Activated CD4-positive, alpha-beta T cell treated with anti-CD3 and anti-CD28 coated beads for 4 hours (primary cell): ENCODE data around the gene PIP5K1B.
"Not testable (repeated sequence)": the region's sequence is repeated elsewhere in the genome, so short reads cannot be mapped to it uniquely, and the experiment has no call there.

Experiments
- DNase-seq, 2 donors: peaks; one replicate each; pipeline ENCODE4 v3.0.0-alpha.2; 2020

The PIP5K1B gene

DNA sequence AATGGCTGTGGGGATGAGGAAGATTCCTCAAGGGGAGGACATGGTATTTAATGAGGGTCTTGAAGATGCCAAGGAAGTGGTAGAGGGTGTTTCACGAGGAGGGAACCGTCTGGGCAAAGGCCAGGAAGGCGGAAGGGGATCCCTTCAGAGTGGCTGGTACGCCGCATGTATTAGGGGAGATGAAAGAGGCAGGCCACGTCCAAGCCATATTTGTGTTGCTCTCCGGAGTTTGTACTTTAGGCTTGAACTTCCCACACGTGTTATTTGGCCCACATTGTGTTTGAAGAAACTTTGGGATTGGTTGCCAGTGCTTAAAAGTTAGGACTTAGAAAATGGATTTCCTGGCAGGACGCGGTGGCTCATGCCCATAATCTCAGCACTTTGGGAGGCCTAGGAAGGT lies 331.8 kb downstream of the PIP5K1B start:
- DNase-seq = no peak

DNA sequence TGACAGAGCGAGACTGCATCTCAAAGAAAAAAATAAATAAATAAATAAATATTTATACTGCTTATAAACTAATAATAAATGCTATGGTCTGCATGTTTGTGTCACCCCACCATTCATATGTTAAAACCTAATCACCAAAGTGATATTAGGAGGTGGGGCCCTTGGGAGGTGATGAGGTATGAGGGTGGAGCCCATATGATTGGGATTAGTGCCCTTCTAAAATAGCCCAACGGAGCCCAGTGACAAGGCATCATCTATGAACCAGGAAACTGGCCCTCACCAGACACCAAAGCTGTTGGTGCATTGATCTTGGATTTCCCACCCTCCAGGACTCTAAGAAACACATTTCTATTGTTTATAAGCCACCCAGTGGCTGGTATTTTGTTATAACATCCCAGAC lies 335.6 kb downstream of the PIP5K1B start:
- DNase-seq = no peak

DNA sequence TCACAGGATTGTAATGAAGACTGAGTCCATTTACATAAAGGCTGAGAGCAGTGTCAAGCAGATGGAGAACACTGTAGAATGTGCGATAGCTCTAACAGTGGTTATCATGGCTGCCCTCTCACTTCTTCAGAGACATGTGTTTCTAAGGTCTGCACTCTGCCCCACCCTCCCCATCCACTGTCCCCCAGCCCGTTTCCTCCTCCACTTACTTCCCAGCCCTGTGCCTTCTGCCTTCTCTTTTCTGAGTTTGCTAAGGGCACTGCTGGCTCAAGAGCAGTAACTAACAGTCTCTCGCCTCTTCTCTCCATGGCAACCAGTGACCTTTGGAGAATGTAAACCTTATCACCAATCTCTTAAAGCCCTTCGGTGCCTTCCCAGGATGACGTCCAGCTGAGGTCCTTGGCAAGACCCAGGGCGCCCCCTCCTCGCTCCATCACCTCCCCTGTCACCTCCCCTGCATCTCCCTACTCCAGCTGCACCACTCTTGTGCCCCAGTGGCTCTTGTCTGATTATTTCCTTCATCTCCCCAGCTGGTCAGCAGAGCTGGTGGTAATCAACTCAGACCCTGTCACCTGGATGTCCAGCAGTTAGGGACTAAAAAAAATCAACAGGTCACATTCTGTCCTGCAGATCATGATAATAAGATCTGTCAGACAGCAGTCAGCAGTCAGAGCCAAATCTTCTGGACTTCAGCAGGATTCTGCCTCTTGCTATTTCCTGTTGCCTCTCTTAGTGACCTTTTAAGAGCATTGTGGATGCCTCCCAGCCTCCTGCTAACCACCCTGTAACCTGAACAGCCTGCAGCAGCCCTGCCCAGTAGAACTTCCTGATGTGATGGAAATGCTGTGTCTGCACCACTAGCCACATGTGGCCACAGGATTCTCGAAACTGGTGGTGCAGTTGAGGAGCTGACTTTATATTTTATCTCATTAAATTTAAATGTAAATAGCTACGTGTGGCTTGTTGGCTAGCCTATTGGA lies 339.5 kb downstream of the PIP5K1B start:
- no peak for DNase-seq

DNA sequence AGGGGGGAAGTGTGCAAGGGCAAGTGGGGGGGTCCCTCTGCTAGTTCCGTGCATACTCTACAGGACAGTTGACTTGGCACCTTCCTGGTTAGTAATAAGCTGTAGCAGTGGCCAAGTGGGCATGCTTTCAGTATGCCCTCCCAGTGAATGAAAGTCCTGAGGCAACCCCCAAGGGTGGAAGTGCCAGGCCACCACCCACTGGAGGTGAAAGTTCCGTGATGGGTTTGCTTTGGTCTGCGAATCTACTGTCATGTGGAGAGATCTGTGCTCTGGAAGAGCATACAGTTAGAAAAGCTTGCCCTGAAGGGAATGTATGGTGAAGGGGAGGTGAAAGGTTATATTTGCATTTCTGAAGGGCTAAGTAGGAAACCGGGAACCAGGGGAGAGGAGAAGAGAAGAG lies 340.8 kb downstream of the PIP5K1B start:
- no peak for DNase-seq

GRCh38 chr9:69046723-69047122 lies 341.7 kb downstream of the PIP5K1B start:
- DNase-seq = no peak

DNA sequence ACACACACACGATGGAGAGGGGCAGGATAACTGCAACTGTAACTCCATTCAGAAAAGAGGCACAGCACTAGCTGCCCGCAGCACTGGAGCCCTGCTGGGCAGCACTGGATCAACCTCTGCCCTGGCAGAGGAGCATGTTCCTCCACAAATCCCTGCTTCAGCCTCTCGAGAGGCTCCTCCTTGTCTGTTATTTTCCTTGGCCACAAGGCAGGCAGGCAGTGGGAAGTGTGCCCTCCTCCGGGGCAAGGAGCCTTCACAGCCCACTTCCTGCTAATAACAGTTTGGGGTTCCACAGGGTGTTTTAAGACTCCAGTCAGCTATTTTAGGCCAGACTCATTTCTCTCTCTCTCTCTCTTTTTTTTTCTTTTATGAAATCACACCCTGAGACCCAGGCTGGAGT lies 342.3 kb downstream of the PIP5K1B start:
- no peak for DNase-seq

GRCh38 chr9:69049094-69049493 lies 344.1 kb downstream of the PIP5K1B start:
- no peak for DNase-seq

DNA sequence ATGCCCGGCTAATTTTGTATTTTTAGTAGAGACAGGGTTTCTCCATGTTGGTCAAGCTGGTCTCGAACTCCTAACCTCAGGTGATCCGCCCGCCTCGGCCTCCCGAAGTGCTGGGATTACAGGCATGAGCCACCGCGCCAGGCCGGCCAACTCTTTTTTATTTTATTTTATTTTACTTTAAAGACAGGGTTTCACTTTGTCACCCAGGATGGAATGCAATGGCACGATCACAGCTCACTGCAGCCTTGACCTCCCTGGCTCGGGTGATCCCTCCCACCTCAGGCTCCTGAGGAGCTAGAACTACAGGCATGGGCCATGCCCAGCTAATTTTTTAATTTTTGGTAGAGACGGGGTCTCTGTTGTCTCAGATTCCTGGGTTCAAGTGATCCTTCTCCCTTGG lies 345.9 kb downstream of the PIP5K1B start:
- DNase-seq = not testable (repeated sequence)

DNA sequence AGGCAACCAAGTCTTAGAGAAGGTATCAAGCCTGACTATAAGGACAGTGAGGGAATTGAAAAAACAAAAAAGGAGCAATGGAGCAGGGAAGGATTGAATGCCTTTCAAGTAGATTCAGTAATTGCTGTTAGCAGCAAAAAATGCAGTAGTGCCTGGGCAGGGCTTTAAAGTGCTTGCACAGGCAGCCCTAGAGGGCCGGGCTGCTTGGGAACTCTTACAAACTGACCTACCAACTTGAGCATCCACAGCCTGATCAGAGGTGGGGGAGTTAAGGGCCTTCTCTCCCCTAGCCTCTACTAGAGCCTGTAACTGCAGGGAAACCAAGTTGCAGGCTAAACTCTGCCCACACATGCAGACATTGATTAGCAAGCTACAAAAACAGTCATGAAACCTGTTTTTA lies 349.9 kb downstream of the PIP5K1B start:
- DNase-seq = no peak

- no peak for DNase-seq
Observed at GRCh38 chr9:69056191-69056815, 351.3 kb downstream of the PIP5K1B start.

- no peak for DNase-seq
Observed at GRCh38 chr9:69058101-69058500, 353.1 kb downstream of the PIP5K1B start.
